ENCODE measurements around the gene COLEC11.

COLEC11 gene

DNA sequence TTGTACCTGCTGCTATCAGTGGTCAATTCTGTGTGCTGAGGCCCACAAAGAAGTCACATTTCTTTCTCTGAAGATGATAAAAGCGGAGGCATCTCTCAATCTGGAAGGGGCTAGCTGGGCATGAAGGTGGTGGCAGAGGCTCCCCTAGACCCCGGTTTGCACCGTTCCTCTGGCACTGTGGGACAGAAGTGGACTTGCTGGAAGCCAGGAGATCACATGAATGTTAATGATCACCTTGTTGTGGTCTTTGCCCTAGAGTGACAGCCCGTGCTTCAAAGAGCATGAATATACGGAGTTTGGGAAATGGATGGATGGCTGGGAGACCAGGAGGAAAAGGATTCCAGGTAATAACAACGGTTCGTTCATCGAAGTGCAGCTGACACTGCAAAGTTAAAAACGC lies 83.3 kb downstream of the COLEC11 start:
- H3K27ac ChIP-seq, result no peak overlapping the region
- TF ChIP-seq, protein P1, sequence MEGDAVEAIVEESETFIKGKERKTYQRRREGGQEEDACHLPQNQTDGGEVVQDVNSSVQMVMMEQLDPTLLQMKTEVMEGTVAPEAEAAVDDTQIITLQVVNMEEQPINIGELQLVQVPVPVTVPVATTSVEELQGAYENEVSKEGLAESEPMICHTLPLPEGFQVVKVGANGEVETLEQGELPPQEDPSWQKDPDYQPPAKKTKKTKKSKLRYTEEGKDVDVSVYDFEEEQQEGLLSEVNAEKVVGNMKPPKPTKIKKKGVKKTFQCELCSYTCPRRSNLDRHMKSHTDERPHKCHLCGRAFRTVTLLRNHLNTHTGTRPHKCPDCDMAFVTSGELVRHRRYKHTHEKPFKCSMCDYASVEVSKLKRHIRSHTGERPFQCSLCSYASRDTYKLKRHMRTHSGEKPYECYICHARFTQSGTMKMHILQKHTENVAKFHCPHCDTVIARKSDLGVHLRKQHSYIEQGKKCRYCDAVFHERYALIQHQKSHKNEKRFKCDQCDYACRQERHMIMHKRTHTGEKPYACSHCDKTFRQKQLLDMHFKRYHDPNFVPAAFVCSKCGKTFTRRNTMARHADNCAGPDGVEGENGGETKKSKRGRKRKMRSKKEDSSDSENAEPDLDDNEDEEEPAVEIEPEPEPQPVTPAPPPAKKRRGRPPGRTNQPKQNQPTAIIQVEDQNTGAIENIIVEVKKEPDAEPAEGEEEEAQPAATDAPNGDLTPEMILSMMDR (conservative IDR thresholded peaks at IDR 0.05), result no peak

DNA sequence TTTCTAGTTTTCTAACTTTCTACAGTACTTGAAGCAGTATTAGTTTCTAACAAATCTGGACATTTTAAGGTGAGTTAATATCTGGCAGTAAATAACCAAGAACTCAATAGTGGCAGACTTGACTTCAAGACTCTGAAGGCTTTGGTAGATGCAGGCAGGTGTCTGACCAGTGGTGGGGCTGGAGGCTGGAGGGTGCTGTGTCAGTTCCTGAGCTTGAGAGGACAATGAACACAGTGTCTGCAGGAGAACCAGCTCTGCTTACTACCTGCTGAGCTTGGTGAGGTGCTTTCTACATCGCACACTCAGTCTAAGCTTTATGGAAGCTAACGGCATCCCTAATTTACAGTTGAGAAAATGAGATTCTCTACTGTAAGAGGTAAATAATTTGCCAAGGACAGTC lies 84.3 kb downstream of the COLEC11 start:
- H3K27ac ChIP-seq, result no peak overlapping the region
- TF ChIP-seq, protein P1 (conservative IDR thresholded peaks at IDR 0.05), result no peak

DNA sequence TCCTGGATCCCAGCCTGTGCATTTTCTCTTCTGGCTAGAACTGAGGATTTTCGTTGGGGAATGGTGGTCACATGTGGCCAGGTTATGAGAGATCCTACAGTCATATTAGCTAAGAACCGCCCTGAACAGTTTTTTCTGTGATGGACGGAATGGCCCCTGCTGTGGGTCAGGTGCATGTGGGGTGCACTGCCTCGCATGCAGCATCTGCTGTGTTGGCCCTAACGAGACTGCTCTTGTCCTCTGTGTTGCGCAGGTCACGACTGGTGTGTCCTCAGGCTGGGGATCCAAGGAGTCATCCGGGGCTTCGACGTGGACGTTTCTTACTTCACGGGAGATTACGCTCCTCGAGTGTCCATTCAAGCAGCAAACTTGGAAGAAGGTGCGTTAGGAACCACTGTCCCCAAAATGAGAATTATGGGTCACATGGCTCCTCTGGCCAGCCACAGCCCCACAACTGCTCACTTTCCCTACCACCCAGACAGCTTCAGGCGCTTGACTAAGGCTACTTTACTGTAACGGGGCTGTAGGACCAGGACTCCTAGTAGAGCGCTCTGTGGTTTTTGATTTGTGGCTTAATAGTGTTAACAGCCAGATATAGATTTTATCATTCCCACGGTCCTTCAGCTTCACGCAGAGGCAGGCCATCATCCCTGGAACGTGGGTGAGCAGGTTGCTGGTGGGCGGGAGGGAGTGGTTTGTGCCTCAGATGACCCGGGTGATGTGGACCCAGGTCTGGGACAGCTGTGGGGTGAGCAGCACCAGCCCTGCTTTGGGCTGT lies 84.9 kb downstream of the COLEC11 start:
- TF ChIP-seq, protein P1 (conservative IDR thresholded peaks at IDR 0.05), result no peak

DNA sequence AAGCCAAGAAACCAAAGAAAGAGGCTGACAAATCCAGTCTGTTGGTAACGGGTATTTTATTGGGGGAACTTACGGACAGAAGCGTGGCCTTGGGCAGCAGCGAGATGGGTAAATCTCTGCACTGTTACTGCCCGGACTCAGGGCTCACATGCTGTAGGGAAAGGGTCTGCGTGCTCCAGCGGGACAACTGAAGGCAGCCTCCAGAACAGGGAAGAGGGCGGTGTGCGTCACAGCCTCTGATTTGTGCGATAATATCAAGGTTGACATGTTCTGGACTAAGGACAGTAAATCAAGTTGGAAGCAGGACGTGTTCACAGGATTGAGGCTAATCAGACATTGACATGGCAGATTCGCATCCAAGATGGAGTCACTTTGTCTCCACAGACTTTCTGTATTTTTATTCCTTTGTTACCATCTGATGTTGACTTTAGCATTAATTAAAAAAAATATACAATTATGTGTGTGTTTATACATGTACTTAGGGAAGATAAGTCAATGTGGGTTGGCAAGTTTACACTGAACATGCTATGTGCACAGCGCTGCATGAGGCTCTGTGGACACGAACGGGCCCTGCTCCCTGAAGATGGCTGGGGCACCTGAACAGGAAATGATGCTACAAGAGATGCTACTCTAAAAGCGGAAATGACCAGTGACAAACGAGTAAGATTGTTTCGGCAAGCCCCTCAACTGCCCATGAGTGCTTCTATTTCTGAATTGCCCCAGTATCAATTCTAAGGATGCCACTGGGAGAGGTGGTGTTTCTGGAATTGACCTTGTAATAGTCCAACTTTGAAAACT lies 85.8 kb downstream of the COLEC11 start:
- TF ChIP-seq, protein P1 (conservative IDR thresholded peaks at IDR 0.05), result no peak
- no peak overlapping the region for H3K27ac ChIP-seq

More for the DNA sequence above, 84.9 kb downstream of the COLEC11 start:
- H3K27ac ChIP-seq, result no peak overlapping the region

DNA sequence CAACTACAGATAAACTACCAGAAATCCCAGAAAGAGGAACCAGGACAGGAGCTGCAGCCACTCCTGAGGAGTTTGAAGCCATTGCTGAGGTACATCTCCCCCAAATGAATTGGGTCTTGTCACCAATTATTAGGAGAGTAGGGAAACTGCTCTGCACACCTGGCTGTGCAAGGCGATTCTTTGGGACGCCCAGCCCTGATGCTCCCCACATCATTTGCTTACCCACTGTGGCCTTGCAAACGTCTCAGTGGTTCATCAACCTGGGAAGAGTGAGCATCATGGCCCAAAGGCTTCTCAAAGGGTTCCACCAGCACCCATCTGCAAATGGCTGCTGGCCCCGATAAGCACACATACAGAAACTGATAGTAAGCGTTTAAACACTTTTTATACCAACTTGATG lies 86.7 kb downstream of the COLEC11 start:
- TF ChIP-seq, protein P1 (conservative IDR thresholded peaks at IDR 0.05), result no peak
- no peak overlapping the region for H3K27ac ChIP-seq

DNA sequence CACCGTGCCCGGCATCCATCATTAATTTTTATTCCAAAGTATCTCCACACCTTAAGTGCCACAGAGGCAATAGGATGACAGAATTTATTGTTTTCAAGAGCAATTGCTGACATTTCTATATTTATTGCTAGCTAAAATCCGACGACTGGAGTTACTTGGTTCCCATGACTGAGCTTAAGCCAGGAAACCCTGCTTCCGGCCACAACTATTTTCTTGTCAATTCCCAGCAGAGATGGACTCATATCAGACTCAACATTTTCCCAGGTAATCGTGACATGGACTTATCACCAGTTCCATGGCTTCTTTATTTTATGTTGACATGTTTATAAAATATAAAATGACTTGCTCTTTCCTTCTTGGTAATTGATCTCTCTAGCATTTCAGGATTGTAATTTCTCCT lies 87.9 kb downstream of the COLEC11 start:
- H3K27ac ChIP-seq, result no peak overlapping the region
- TF ChIP-seq, protein P1 (conservative IDR thresholded peaks at IDR 0.05), result no peak

DNA sequence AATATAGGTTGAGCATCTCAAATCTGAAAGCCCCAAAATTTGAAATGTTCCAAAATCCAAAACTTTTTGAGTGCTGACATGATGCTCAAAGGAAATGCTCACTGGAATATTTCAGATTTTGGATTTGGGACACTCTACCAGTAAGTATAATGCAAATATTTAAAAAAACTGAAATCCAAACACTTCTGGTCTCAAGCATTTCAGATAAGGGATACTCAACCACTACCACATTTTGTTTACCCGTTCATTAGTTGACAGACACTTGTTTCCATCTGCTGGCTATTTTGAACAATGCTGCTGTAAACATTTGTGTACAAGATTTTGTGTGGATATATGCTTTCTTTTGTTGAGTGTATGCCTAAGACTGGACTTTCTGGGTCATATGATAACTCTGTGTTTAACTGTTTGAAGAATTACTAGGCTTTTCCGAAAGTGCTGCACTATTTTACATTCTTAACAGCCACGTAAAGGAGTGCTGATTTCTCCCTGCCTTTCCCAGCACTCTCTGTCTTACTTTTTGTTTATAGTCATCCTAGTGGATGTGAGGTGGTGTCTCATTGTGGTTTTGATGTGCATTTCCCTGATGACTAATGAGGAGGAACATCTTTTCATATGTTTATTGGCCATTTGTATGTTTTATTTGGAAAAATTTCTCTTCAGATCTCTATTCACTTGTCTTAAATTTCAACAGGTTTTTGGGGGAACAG lies 89.0 kb downstream of the COLEC11 start:
- no peak overlapping the region for H3K27ac ChIP-seq
- TF ChIP-seq, protein P1 (conservative IDR thresholded peaks at IDR 0.05), result 0 out of 2 replicates have a peak, but pooled peaks have one; percentile 15
